ENCODE measurements around the gene PALLD. TPM values are rescaled to one million over a fixed set of nuclear protein-coding genes. Genes with fewer than 3 reads are reported as not detected.

The PALLD gene
- total RNA-seq, 6 experiments from 2014 or later = 7.7 to 81.6 (median 24.8) TPM

GRCh38 chr4:168735735-168736134 is 238.9 kb downstream of the PALLD start:
- no peak overlapping the region for H3K4me3 ChIP-seq
- DNase-seq (no peak), ATAC-seq (no peak)
- H3K36me3 ChIP-seq = no peaks in the 10 kb centered on the region
- TF ChIP-seq CTCF (IDR thresholded peaks at IDR 0.05) = no peak
- no peak for TF ChIP-seq POLR2A (IDR thresholded peaks at IDR 0.05)
- intact Hi-C loops (cut with DNase I) = no loop called here
- no peak overlapping the region for H3K27ac ChIP-seq
- H3K9me3 ChIP-seq = no peaks in the 10 kb centered on the region
- no peaks in the 10 kb centered on the region for H3K27me3 ChIP-seq
- 64% methylated on average over 3 of the region's 3 CpGs for WGBS (ENCODE audit: insufficient coverage, low coverage, low lambda C conversion rate, missing lambda C conversion rate)
- no peaks in the 10 kb centered on the region for H3K4me1 ChIP-seq

- Histone ChIP-seq H3K4me1 (no peaks in the 10 kb centered on the region), H3K4me3 (no peak overlapping the region), H3K27ac (no peak overlapping the region), H3K27me3 (no peaks in the 10 kb centered on the region), H3K36me3 (no peaks in the 10 kb centered on the region), H3K9me3 (no peaks in the 10 kb centered on the region)
- intact Hi-C loops (cut with DNase I) = no loop called here
- DNase-seq = no peak
- WGBS (ENCODE audit: insufficient coverage, low coverage, low lambda C conversion rate, missing lambda C conversion rate) = 44% methylated on average over 7 of the region's 7 CpGs
- TF ChIP-seq POLR2A (IDR thresholded peaks at IDR 0.05) (no peak), CTCF (IDR thresholded peaks at IDR 0.05) (no peak)
- no peak for ATAC-seq
Measured at GRCh38 chr4:168736860-168737805, 240.3 kb downstream of the PALLD start.

- ATAC-seq = no peak
- Histone ChIP-seq H3K27ac (no peak overlapping the region), H3K4me3 (no peak overlapping the region), H3K9me3 (no peaks in the 10 kb centered on the region), H3K4me1 (no peaks in the 10 kb centered on the region), H3K27me3 (no peaks in the 10 kb centered on the region), H3K36me3 (no peaks in the 10 kb centered on the region)
- 84% methylated on average over 3 of the region's 4 CpGs for WGBS (ENCODE audit: insufficient coverage, low coverage, low lambda C conversion rate, missing lambda C conversion rate)
- TF ChIP-seq CTCF (IDR thresholded peaks at IDR 0.05) (no peak), POLR2A (IDR thresholded peaks at IDR 0.05) (no peak)
- intact Hi-C loops (cut with DNase I) = no loop called here
- DNase-seq = no peak
Measured at GRCh38 chr4:168737806-168738172, 240.9 kb downstream of the PALLD start.

GRCh38 chr4:168739886-168740285 is 243.0 kb downstream of the PALLD start:
- ATAC-seq = no peak
- H3K9me3 ChIP-seq = no peaks in the 10 kb centered on the region
- H3K27me3 ChIP-seq = no peaks in the 10 kb centered on the region
- intact Hi-C loops (cut with DNase I) = no loop called here
- TF ChIP-seq CTCF (IDR thresholded peaks at IDR 0.05) (no peak), POLR2A (IDR thresholded peaks at IDR 0.05) (no peak)
- H3K36me3 ChIP-seq = no peaks in the 10 kb centered on the region
- no peak overlapping the region for H3K4me3 ChIP-seq
- no peak overlapping the region for H3K27ac ChIP-seq
- H3K4me1 ChIP-seq = no peaks in the 10 kb centered on the region
- WGBS (ENCODE audit: insufficient coverage, low coverage, low lambda C conversion rate, missing lambda C conversion rate) = 36% methylated on average over 2 of the region's 2 CpGs
- no peak for DNase-seq

Data from right lobe of liver (tissue), 6 donors.